GM12878 (cell line): ENCODE results near the gene SIKE1.

Experiments used
- BACH1 ChIP-seq: fragments of 450-650 bp; IDR thresholded peaks from 2 replicates; pipeline ENCODE4 v1.6.1; 2017; ENCODE audit warnings: mild to moderate bottlenecking, borderline replicate concordance
- CTCF ChIP-seq, 3 experiments: IDR thresholded peaks in 2 of 3; conservative IDR thresholded peaks in 1 of 3; 2 replicates each; pipeline ENCODE4 v1.5.1; 2011; ENCODE audit warnings: low read depth in 3 of 3, low read length in 3 of 3, mild to moderate bottlenecking in 3 of 3, control low read depth in 2 of 3, moderate library complexity in 2 of 3, inconsistent platforms in 1 of 3, mixed read lengths in 1 of 3; ENCODE audit not compliant: control insufficient read depth in 2 of 3, insufficient read depth in 1 of 3; ENCODE audit errors: extremely low read depth in 1 of 3
- EGR1 ChIP-seq, 2 experiments: IDR thresholded peaks; 1 replicate in 1 of 2; 2 replicates in 1 of 2; pipeline ENCODE4 v1.6.1; 2011 to 2012; ENCODE audit warnings: low read depth in 2 of 2, low read length in 2 of 2, borderline replicate concordance in 1 of 2, mild to moderate bottlenecking in 1 of 2, moderate library complexity in 1 of 2
- MXI1 ChIP-seq: fragments of 150-350 bp; IDR thresholded peaks from 2 replicates; pipeline ENCODE4 v1.6.1; 2011; ENCODE audit warnings: low read depth, mild to moderate bottlenecking, inconsistent platforms, low read length, improper control_type of control experiment
- NR2C2 ChIP-seq: IDR thresholded peaks from 2 replicates; pipeline ENCODE4 v1.6.1; 2011; ENCODE audit warnings: borderline replicate concordance, low read depth; ENCODE audit not compliant: control insufficient read depth, insufficient read length
- POLR2AphosphoS5 ChIP-seq: IDR thresholded peaks from 2 replicates; pipeline ENCODE4 v1.6.1; 2011; ENCODE audit warnings: mild to moderate bottlenecking, low read length, inconsistent platforms
- RCOR1 ChIP-seq: conservative IDR thresholded peaks from 2 replicates; pipeline ENCODE4 v1.6.1; 2012; ENCODE audit warnings: low read depth, low read length, improper control_type of control experiment

- TF ChIP-seq RCOR1 (no peak), EGR1 (IDR thresholded peaks at IDR 0.05; ENCODE audit: borderline replicate concordance in 1 of 2, low read depth in 2 of 2, low read length in 2 of 2) (no peak), CTCF (IDR thresholded peaks at IDR 0.05 in 2 of 3, conservative IDR thresholded peaks at IDR 0.05 in 1 of 3; ENCODE audit: control insufficient read depth in 2 of 3, extremely low read depth in 1 of 3, insufficient read depth in 1 of 3, low read depth in 3 of 3, low read length in 3 of 3) (no peak), POLR2AphosphoS5 (no peak), BACH1 (no peak), MXI1 (no peak), NR2C2 (no peak)
Measured at GRCh38 chr1:114750780-114751179, 29.7 kb downstream of the SIKE1 start.
